ENCODE results near the gene SEPSECS. TPM values are rescaled to one million over a fixed set of nuclear protein-coding genes. Genes with fewer than 3 reads are reported as not detected.

The SEPSECS gene
- total and polyA plus RNA-seq, 2 donors (not counting 1 experiment from before 2014, with no cell fraction given), result 5.9 to 12.4 TPM

DNA sequence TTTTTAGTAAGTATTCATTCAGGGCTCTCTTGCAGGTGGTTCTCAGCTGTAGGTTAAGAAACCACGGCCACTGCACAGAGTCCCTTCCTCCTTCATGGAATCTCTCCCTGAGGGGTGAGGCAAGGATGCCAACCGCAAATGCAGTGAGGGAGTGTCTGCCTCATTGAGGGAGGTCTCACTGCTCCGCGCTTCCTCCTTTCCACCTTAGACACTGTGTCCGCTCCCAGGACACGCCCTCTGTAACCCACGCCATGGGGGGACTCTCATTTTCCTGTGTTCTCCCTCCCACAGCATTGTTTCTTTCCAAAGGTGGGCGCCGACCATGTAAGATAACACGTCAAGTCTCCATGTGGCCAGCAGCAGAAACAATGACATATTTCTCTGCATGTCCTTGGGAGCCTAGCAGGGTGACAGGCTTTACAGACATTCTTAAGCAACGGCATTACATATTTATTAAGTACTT, 63.2 kb downstream of the SEPSECS start:
- DNase-seq (ENCODE audit: low read depth in 2 of 2), result no peak
- no peak overlapping the region for H3K4me2 ChIP-seq (ENCODE audit: extremely low read depth, insufficient read depth, low read length)
- H3K79me2 ChIP-seq (ENCODE audit: control insufficient read depth, insufficient read depth, low read length), result no peaks in the 10 kb centered on the region
- H2AFZ ChIP-seq (ENCODE audit: low read length), result no peak overlapping the region
- H3K4me3 ChIP-seq (replicated peaks in 1 of 4; ENCODE audit: control extremely low read depth in 1 of 4, insufficient read depth in 1 of 4, low read depth in 3 of 4, low read length in 4 of 4), result no peak overlapping the region
- no peaks in the 10 kb centered on the region for H3K36me3 ChIP-seq (ENCODE audit: control insufficient read depth, insufficient read depth, low read length)
- TF ChIP-seq, protein P1, sequence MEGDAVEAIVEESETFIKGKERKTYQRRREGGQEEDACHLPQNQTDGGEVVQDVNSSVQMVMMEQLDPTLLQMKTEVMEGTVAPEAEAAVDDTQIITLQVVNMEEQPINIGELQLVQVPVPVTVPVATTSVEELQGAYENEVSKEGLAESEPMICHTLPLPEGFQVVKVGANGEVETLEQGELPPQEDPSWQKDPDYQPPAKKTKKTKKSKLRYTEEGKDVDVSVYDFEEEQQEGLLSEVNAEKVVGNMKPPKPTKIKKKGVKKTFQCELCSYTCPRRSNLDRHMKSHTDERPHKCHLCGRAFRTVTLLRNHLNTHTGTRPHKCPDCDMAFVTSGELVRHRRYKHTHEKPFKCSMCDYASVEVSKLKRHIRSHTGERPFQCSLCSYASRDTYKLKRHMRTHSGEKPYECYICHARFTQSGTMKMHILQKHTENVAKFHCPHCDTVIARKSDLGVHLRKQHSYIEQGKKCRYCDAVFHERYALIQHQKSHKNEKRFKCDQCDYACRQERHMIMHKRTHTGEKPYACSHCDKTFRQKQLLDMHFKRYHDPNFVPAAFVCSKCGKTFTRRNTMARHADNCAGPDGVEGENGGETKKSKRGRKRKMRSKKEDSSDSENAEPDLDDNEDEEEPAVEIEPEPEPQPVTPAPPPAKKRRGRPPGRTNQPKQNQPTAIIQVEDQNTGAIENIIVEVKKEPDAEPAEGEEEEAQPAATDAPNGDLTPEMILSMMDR (conservative IDR thresholded peaks at IDR 0.05 in 1 of 2, IDR thresholded peaks at IDR 0.05 in 1 of 2; ENCODE audit: low read depth in 1 of 2, low read length in 2 of 2), result no peak
- TF ChIP-seq EZH2 (IDR thresholded peaks at IDR 0.05; ENCODE audit: low read length, missing control alignments), result no peak
- H4K20me1 ChIP-seq (ENCODE audit: control insufficient read depth, extremely low read depth, insufficient read depth, low read length), result no peaks in the 10 kb centered on the region
- no peak overlapping the region for H3K27ac ChIP-seq (ENCODE audit: insufficient read depth, low read length)
- H3K27me3 ChIP-seq (ENCODE audit: control insufficient read depth, insufficient read depth, low read length), result peaks cover 12% of the 10 kb centered on the region
- H3K9ac ChIP-seq (ENCODE audit: insufficient read depth, low read length), result no peak overlapping the region
- no peaks in the 10 kb centered on the region for H3K4me1 ChIP-seq (ENCODE audit: control insufficient read depth, extremely low read depth, insufficient read depth, low read length)
- H3K9me3 ChIP-seq (ENCODE audit: control insufficient read depth, insufficient read depth, low read depth, low read length), result no peaks in the 10 kb centered on the region

DNA sequence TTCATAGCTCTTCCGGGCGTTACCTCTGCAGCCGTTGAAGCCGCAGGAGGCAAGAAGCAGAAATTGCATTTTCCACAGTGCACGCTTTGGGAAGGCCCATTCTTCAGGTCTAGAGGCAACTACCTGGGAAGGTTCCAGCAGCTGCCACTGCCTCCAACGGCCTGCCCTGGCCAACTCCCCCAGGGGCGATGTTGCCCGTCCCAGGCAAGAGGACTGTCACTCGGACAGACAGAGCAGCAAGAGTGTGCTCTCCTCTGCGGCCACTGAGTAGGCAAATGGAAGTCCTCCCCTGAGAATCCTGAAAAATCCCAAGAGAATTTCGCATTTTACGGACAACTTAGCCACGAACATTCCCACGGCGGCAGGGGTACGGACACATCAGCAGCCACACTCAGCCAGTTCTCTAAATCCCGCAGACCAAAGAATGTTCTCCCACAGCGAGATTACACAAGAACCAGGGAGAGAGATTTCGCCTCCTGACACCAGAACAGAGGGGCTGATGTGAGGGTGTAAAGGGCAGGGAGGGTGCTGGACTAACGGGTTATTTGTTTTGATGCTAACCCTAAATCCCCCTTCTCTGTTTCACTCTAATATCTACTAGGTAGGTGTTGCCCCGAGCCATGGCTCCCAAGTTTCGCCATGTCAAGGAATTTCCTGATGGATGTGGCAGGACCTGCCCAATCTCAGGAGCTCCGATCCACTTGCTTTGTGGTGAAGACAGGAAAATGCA, 63.8 kb downstream of the SEPSECS start:
- H3K9ac ChIP-seq (ENCODE audit: insufficient read depth, low read length), result no peak overlapping the region
- no peaks in the 10 kb centered on the region for H3K79me2 ChIP-seq (ENCODE audit: control insufficient read depth, insufficient read depth, low read length)
- TF ChIP-seq, protein P1 (conservative IDR thresholded peaks at IDR 0.05 in 1 of 2, IDR thresholded peaks at IDR 0.05 in 1 of 2; ENCODE audit: low read depth in 1 of 2, low read length in 2 of 2), result no peak
- no peak for TF ChIP-seq EZH2 (IDR thresholded peaks at IDR 0.05; ENCODE audit: low read length, missing control alignments)
- H4K20me1 ChIP-seq (ENCODE audit: control insufficient read depth, extremely low read depth, insufficient read depth, low read length), result no peaks in the 10 kb centered on the region
- no peak overlapping the region for H3K27ac ChIP-seq (ENCODE audit: insufficient read depth, low read length)
- H2AFZ ChIP-seq (ENCODE audit: low read length), result no peak overlapping the region
- no peak overlapping the region for H3K4me2 ChIP-seq (ENCODE audit: extremely low read depth, insufficient read depth, low read length)
- H3K4me3 ChIP-seq (replicated peaks in 1 of 4; ENCODE audit: control extremely low read depth in 1 of 4, insufficient read depth in 1 of 4, low read depth in 3 of 4, low read length in 4 of 4), result no peak overlapping the region
- no peaks in the 10 kb centered on the region for H3K4me1 ChIP-seq (ENCODE audit: control insufficient read depth, extremely low read depth, insufficient read depth, low read length)
- no peak for DNase-seq (ENCODE audit: low read depth in 2 of 2)
- no peaks in the 10 kb centered on the region for H3K9me3 ChIP-seq (ENCODE audit: control insufficient read depth, insufficient read depth, low read depth, low read length)
- peaks cover 11% of the 10 kb centered on the region for H3K27me3 ChIP-seq (ENCODE audit: control insufficient read depth, insufficient read depth, low read length)
- H3K36me3 ChIP-seq (ENCODE audit: control insufficient read depth, insufficient read depth, low read length), result no peaks in the 10 kb centered on the region

DNA sequence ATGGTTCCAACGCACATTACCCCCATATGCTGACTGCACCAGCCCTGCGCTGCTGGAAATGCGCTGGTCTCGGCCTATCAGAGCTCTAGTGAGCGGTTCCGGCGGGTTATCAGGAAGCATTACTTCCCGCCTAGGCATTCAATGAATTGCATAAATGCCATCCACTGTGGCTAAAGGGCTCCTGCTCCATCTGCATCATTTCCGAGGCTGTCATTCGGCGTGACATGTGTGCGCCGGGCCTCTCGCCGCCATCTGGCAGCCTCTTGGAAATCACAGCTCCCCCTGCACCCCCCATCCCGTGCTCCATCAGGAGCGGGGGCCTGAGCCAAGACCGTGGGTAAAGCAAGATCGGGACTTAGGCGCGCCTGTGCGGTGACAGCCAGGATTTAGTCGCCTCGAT, 64.4 kb downstream of the SEPSECS start:
- Histone ChIP-seq H2AFZ (ENCODE audit: low read length) (no peak overlapping the region), H3K9ac (ENCODE audit: insufficient read depth, low read length) (no peak overlapping the region), H3K27ac (ENCODE audit: insufficient read depth, low read length) (no peak overlapping the region), H3K4me1 (ENCODE audit: control insufficient read depth, extremely low read depth, insufficient read depth, low read length) (no peaks in the 10 kb centered on the region), H4K20me1 (ENCODE audit: control insufficient read depth, extremely low read depth, insufficient read depth, low read length) (no peaks in the 10 kb centered on the region), H3K79me2 (ENCODE audit: control insufficient read depth, insufficient read depth, low read length) (no peaks in the 10 kb centered on the region), H3K27me3 (ENCODE audit: control insufficient read depth, insufficient read depth, low read length) (peaks cover 14% of the 10 kb centered on the region), H3K9me3 (ENCODE audit: control insufficient read depth, insufficient read depth, low read depth, low read length) (no peaks in the 10 kb centered on the region), H3K36me3 (ENCODE audit: control insufficient read depth, insufficient read depth, low read length) (no peaks in the 10 kb centered on the region), H3K4me2 (ENCODE audit: extremely low read depth, insufficient read depth, low read length) (no peak overlapping the region), H3K4me3 (replicated peaks in 1 of 4; ENCODE audit: control extremely low read depth in 1 of 4, insufficient read depth in 1 of 4, low read depth in 3 of 4, low read length in 4 of 4) (no peak overlapping the region)
- DNase-seq (ENCODE audit: low read depth in 2 of 2), result no peak
- no peak for TF ChIP-seq EZH2 (IDR thresholded peaks at IDR 0.05; ENCODE audit: low read length, missing control alignments)
- TF ChIP-seq, protein P1 (conservative IDR thresholded peaks at IDR 0.05 in 1 of 2, IDR thresholded peaks at IDR 0.05 in 1 of 2; ENCODE audit: low read depth in 1 of 2, low read length in 2 of 2), result no peak

All from fibroblast of lung (primary cell).